Liver (tissue), 9 donors: Measurements from ENCODE around the gene DGKQ. TPM values are rescaled to one million over a fixed set of nuclear protein-coding genes. Genes with fewer than 3 reads are reported as not detected.

Source experiments
- DNase-seq: peaks from one replicate; pipeline ENCODE4 v3.0.0-alpha.2; 2017; ENCODE audit warnings: low spot score
- H3K27ac ChIP-seq, 2 donors: one replicate each; pipeline ENCODE4 v1.7.0; 2013; ENCODE audit warnings: inconsistent platforms in 2 of 2, low read length in 2 of 2, control low read depth in 1 of 2, low read depth in 1 of 2, mild to moderate bottlenecking in 1 of 2
- H3K27me3 ChIP-seq, 4 donors: one replicate each; pipeline versions ENCODE4 v1.6.1 to v1.7.0; 2013; ENCODE audit warnings: low read length in 3 of 4, inconsistent platforms in 1 of 4, mild to moderate bottlenecking in 1 of 4, moderate library complexity in 1 of 4; ENCODE audit not compliant: control insufficient read depth in 4 of 4, insufficient read depth in 4 of 4
- H3K36me3 ChIP-seq, 4 donors: one replicate each; pipeline versions ENCODE4 v1.6.1 to v1.7.0; 2013; ENCODE audit warnings: low read length in 3 of 4, mild to moderate bottlenecking in 3 of 4, low read depth in 1 of 4, moderate library complexity in 1 of 4; ENCODE audit not compliant: control insufficient read depth in 4 of 4, insufficient read depth in 3 of 4
- H3K4me1 ChIP-seq, 4 donors: one replicate each; pipeline versions ENCODE4 v1.6.1 to v1.7.0; 2013; ENCODE audit warnings: low read length in 3 of 4, mild to moderate bottlenecking in 3 of 4, moderate library complexity in 1 of 4; ENCODE audit not compliant: control insufficient read depth in 4 of 4, insufficient read depth in 4 of 4
- H3K4me3 ChIP-seq, 3 donors: one replicate each; pipeline versions ENCODE4 v1.6.1 to v1.7.0; 2013; ENCODE audit warnings: low read length in 3 of 3, control low read depth in 1 of 3, low read depth in 1 of 3, mild to moderate bottlenecking in 1 of 3
- H3K9ac ChIP-seq, 2 donors: one replicate each; pipeline ENCODE4 v1.7.0; 2013; ENCODE audit warnings: low read length in 2 of 2, mild to moderate bottlenecking in 2 of 2, moderate library complexity in 2 of 2, control low read depth in 1 of 2, low read depth in 1 of 2
- H3K9me3 ChIP-seq, 4 donors: one replicate each; pipeline versions ENCODE4 v1.6.1 to v1.7.0; 2013; ENCODE audit warnings: low read length in 3 of 4; ENCODE audit not compliant: control insufficient read depth in 4 of 4
- ATF3 ChIP-seq: IDR thresholded peaks from 2 replicates; pipeline ENCODE4 v1.6.1; 2016; ENCODE audit warnings: antibody characterized with exemption
- EGR1 ChIP-seq, 2 donors: IDR thresholded peaks; 2 replicates each; pipeline ENCODE4 v1.6.1; 2016 to 2018; ENCODE audit warnings: antibody characterized with exemption in 2 of 2, low read depth in 2 of 2
- FOXA1 ChIP-seq: IDR thresholded peaks from 2 replicates; pipeline ENCODE4 v1.6.1; 2016; ENCODE audit warnings: antibody characterized with exemption
- FOXA2 ChIP-seq: IDR thresholded peaks from 2 replicates; pipeline ENCODE4 v1.6.1; 2016; ENCODE audit warnings: antibody characterized with exemption
- GABPA ChIP-seq, 2 donors: IDR thresholded peaks in 1 of 2; conservative IDR thresholded peaks in 1 of 2; 2 replicates each; pipeline ENCODE4 v1.6.1; 2016; ENCODE audit warnings: antibody characterized with exemption in 2 of 2, mild to moderate bottlenecking in 1 of 2, moderate library complexity in 1 of 2
- HNF4A ChIP-seq, 2 donors: conservative IDR thresholded peaks; 2 replicates each; pipeline ENCODE4 v1.6.1; 2016; ENCODE audit warnings: antibody characterized with exemption in 2 of 2, mild to moderate bottlenecking in 2 of 2
- HNF4G ChIP-seq: IDR thresholded peaks from 2 replicates; pipeline ENCODE4 v1.6.1; 2016; ENCODE audit warnings: antibody characterized with exemption
- JUND ChIP-seq, 2 donors: IDR thresholded peaks; 2 replicates each; pipeline ENCODE4 v1.6.1; 2016; ENCODE audit warnings: antibody characterized with exemption in 2 of 2
- NR2F2 ChIP-seq: IDR thresholded peaks from 2 replicates; pipeline ENCODE4 v1.6.1; 2016; ENCODE audit warnings: antibody characterized with exemption
- RAD21 ChIP-seq, 2 donors: IDR thresholded peaks; 2 replicates each; pipeline ENCODE4 v1.6.1; 2016; ENCODE audit warnings: antibody characterized with exemption in 2 of 2, mild to moderate bottlenecking in 2 of 2
- REST ChIP-seq: IDR thresholded peaks from 2 replicates; pipeline ENCODE4 v1.6.1; 2016; ENCODE audit warnings: antibody characterized with exemption, mild to moderate bottlenecking
- RXRA ChIP-seq, 2 donors: IDR thresholded peaks; 2 replicates each; pipeline ENCODE4 v1.6.1; 2017 to 2018; ENCODE audit warnings: antibody characterized with exemption in 2 of 2, mild to moderate bottlenecking in 1 of 2
- SP1 ChIP-seq: IDR thresholded peaks from 2 replicates; pipeline ENCODE4 v1.6.1; 2018; ENCODE audit warnings: antibody characterized with exemption, mild to moderate bottlenecking
- TAF1 ChIP-seq: conservative IDR thresholded peaks from 2 replicates; pipeline ENCODE4 v1.6.1; 2016; ENCODE audit warnings: antibody characterized with exemption, mild to moderate bottlenecking
- YY1 ChIP-seq: IDR thresholded peaks from 2 replicates; pipeline ENCODE4 v1.6.1; 2016; ENCODE audit warnings: antibody characterized with exemption, mild to moderate bottlenecking
- ZBTB33 ChIP-seq: IDR thresholded peaks from 2 replicates; pipeline ENCODE4 v1.6.1; 2016; ENCODE audit warnings: antibody characterized with exemption
- WGBS: extraction: QIAGEN DNeasy Blood & Tissue Kit; methylation state at CpG from one replicate; pipeline ENCODE4 v1.1.7; 2013; 5-methylcytosine and 5-hydroxymethylcytosine counted together
- polyA plus RNA-seq, 2 donors: library from polyadenylated mRNA; stranded (reverse) in 1 of 2; unstranded in 1 of 2; fragments of 200-250 nt in 1 of 2; fragments of >200 nt in 1 of 2; fragmentation: Nextera tagmentation in 1 of 2; extraction: Ambion mirVana in 1 of 2; gene quantifications; one replicate each; pipeline versions ENCODE4 v1.2.1 to v1.2.3, GENCODE V29; 2013 to 2015
- total RNA-seq, 2 donors: library from RNA; depleted of rRNA; stranded (reverse); fragments of >200 nt; gene quantifications; one replicate each; pipeline ENCODE4 v1.2.3, GENCODE V29; 2014
- TF ChIP-seq, protein P1 (sequence below): IDR thresholded peaks from 2 replicates; pipeline ENCODE4 v1.6.1; 2016; ENCODE audit warnings: antibody characterized with exemption
- TF ChIP-seq, protein P2 (sequence below): fragments of 150-350 bp; IDR thresholded peaks from 2 replicates; pipeline ENCODE4 v1.5.1; 2017; ENCODE audit warnings: improper control_type of control experiment, low read depth, low read length; ENCODE audit not compliant: missing input control
- donor health status: healthy.
- donor health status: healthy.
- donor health status: healthy.
- donor health status: healthy.
- donor health status: healthy.

DGKQ gene
- total and polyA plus RNA-seq, 4 donors: 1.5 to 8.8 (median 3.6) TPM

DNA sequence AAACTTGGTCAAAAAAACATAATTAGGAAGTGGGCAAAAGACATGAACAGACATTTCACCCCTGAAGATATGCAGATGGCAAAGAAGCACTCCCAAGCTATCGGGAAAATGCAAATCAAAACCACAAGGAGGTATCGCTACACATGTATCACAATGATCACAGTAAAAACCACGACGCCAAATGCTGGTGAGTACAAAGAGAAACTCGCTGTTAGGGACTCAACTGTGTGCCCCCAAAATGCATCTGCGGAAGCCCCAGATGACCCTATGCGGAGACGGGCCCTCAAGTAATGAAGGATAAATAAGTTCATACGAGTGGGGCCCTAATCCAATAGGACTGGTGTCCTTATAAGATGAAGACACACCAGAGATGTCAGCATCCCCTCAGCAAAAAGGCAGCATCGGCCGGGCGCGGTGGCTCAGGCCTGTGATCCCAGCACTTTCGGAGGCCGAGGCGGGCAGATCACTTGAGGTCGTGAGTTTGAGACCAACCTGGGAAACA is 51.5 kb downstream of the DGKQ start:
- DNase-seq: no peak
- 93% methylated on average over 17 of the region's 17 CpGs for WGBS
- TF ChIP-seq SP1: no peak
- TF ChIP-seq RXRA (IDR thresholded peaks at IDR 0.05): no peak
- no peak for TF ChIP-seq FOXA1
- no peak for TF ChIP-seq EGR1 (IDR thresholded peaks at IDR 0.05; ENCODE audit: low read depth in 2 of 2)
- no peak for TF ChIP-seq FOXA2
- TF ChIP-seq ZBTB33: no peak
- no peak for TF ChIP-seq ATF3
- no peak for TF ChIP-seq RAD21 (IDR thresholded peaks at IDR 0.05)
- TF ChIP-seq HNF4G: no peak
- no peak for TF ChIP-seq NR2F2
- TF ChIP-seq GABPA (IDR thresholded peaks at IDR 0.05 in 1 of 2, conservative IDR thresholded peaks at IDR 0.05 in 1 of 2): no peak
- no peak for TF ChIP-seq HNF4A (conservative IDR thresholded peaks at IDR 0.05)
- TF ChIP-seq REST: no peak
- TF ChIP-seq YY1: no peak
- TF ChIP-seq, protein P1, sequence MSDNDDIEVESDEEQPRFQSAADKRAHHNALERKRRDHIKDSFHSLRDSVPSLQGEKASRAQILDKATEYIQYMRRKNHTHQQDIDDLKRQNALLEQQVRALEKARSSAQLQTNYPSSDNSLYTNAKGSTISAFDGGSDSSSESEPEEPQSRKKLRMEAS: no peak
- TF ChIP-seq TAF1: no peak
- TF ChIP-seq JUND (IDR thresholded peaks at IDR 0.05): no peak
- TF ChIP-seq, protein P2, sequence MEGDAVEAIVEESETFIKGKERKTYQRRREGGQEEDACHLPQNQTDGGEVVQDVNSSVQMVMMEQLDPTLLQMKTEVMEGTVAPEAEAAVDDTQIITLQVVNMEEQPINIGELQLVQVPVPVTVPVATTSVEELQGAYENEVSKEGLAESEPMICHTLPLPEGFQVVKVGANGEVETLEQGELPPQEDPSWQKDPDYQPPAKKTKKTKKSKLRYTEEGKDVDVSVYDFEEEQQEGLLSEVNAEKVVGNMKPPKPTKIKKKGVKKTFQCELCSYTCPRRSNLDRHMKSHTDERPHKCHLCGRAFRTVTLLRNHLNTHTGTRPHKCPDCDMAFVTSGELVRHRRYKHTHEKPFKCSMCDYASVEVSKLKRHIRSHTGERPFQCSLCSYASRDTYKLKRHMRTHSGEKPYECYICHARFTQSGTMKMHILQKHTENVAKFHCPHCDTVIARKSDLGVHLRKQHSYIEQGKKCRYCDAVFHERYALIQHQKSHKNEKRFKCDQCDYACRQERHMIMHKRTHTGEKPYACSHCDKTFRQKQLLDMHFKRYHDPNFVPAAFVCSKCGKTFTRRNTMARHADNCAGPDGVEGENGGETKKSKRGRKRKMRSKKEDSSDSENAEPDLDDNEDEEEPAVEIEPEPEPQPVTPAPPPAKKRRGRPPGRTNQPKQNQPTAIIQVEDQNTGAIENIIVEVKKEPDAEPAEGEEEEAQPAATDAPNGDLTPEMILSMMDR: no peak
- H3K4me3 ChIP-seq: no peak overlapping the region
- peaks cover 2 to 4% (median 3%) of the 10 kb centered on the region in 4 donors for H3K4me1 ChIP-seq
- no peaks in the 10 kb centered on the region for H3K27me3 ChIP-seq
- peaks cover 0 to 3% (median 0%) of the 10 kb centered on the region in 4 donors for H3K9me3 ChIP-seq
- no peak overlapping the region for H3K27ac ChIP-seq
- H3K9ac ChIP-seq: no peak overlapping the region
- peaks cover 0 to 2% (median under 1%) of the 10 kb centered on the region in 4 donors for H3K36me3 ChIP-seq
